Measurements from ENCODE around the gene NEDD4L. TPM values are rescaled to one million over a fixed set of nuclear protein-coding genes. Genes with fewer than 3 reads are reported as not detected.

The NEDD4L gene
- total and polyA plus RNA-seq, 8 donors = 45.0 to 113 (median 66.4) TPM

- intact Hi-C loops (cut with DNase I) = no loop called here
- ATAC-seq = no peak
- WGBS, 2 donors = 86 to 90% methylated on average over 16 of the region's 16 CpGs
- no peaks in the 10 kb centered on the region for H3K9me3 ChIP-seq
- H3K4me1 ChIP-seq = peaks cover 15 to 33% (median 25%) of the 10 kb centered on the region in 3 donors
- H3K27ac ChIP-seq = peak overlapping the region in 3 of 4 donors; percentile 12 to 84 (median 72)
- no peak for TF ChIP-seq CTCF (IDR thresholded peaks at IDR 0.05)
- no peak for FAIRE-seq
- H3K4me3 ChIP-seq = no peak overlapping the region
- no peaks in the 10 kb centered on the region for H3K36me3 ChIP-seq
- H3K27me3 ChIP-seq = no peaks in the 10 kb centered on the region
- DNase-seq = no peak
Measured at GRCh38 chr18:58316396-58317342, 272.6 kb downstream of the NEDD4L start.

GRCh38 chr18:58319719-58320118, 275.7 kb downstream of the NEDD4L start:
- ATAC-seq (no peak), FAIRE-seq (no peak), DNase-seq (no peak)
- H3K4me1 ChIP-seq = peaks cover 11 to 16% (median 11%) of the 10 kb centered on the region in 3 donors
- H3K9me3 ChIP-seq = no peaks in the 10 kb centered on the region
- H3K27ac ChIP-seq = no peak overlapping the region
- intact Hi-C loops (cut with DNase I) = loop anchor here in 2 of 3 donors (10.0 kb wide), 3 partner anchors 65 to 195 kb away; no protein-coding TSS in a partner anchor
- H3K4me3 ChIP-seq = no peak overlapping the region
- no peaks in the 10 kb centered on the region for H3K27me3 ChIP-seq
- 22 to 23% methylated on average over 2 of the region's 2 CpGs for WGBS, 2 donors
- peaks cover 0 to 15% (median 0%) of the 10 kb centered on the region in 3 donors for H3K36me3 ChIP-seq
- no peak for TF ChIP-seq CTCF (IDR thresholded peaks at IDR 0.05)

- H3K4me3 ChIP-seq = no peak overlapping the region
- intact Hi-C loops (cut with DNase I) = loop anchor here in 2 of 3 donors (10.0 kb wide), 3 partner anchors 64 to 196 kb away; no protein-coding TSS in a partner anchor
- peaks cover 6 to 12% (median 7%) of the 10 kb centered on the region in 3 donors for H3K4me1 ChIP-seq
- no peaks in the 10 kb centered on the region for H3K9me3 ChIP-seq
- H3K36me3 ChIP-seq = peaks cover 0 to 20% (median 0%) of the 10 kb centered on the region in 3 donors
- peak overlapping the region in 2 of 4 donors; percentile 52 to 63 for H3K27ac ChIP-seq
- H3K27me3 ChIP-seq = no peaks in the 10 kb centered on the region
- no peak for DNase-seq
- TF ChIP-seq CTCF (IDR thresholded peaks at IDR 0.05) = no peak
- ATAC-seq = peak in 2 of 4 donors; percentile 17 to 27
- no peak for FAIRE-seq
- WGBS, 2 donors = 65 to 69% methylated on average over 3 of the region's 3 CpGs
Measured at GRCh38 chr18:58320907-58321561, 277.0 kb downstream of the NEDD4L start.

- FAIRE-seq = peak; percentile 86
- TF ChIP-seq CTCF (IDR thresholded peaks at IDR 0.05) = peak in 3 of 4 donors; percentile 23 to 39 (median 30)
- intact Hi-C loops (cut with DNase I) = loop anchor here in 2 of 3 donors (10.0 kb wide), 3 partner anchors 63 to 197 kb away; no protein-coding TSS in a partner anchor
- Histone ChIP-seq H3K4me1 (peaks cover 6 to 12% (median 7%) of the 10 kb centered on the region in 3 donors), H3K27me3 (no peaks in the 10 kb centered on the region), H3K9me3 (no peaks in the 10 kb centered on the region), H3K36me3 (peaks cover 0 to 23% (median 0%) of the 10 kb centered on the region in 3 donors), H3K4me3 (no peak overlapping the region), H3K27ac (peak overlapping the region in 3 of 4 donors; percentile 13 to 63 (median 52))
- peak; percentile 54 to 74 (median 62) for DNase-seq
- peak; percentile 86 to 97 (median 96) for ATAC-seq
- whole genome bisulfite sequencing, 2 donors = 6% methylated on average over 6 of the region's 6 CpGs
Measured at GRCh38 chr18:58321986-58322385, 278.0 kb downstream of the NEDD4L start.

Measured in pancreas (tissue), 10 donors.